ENCODE data around the gene CGNL1.

DNA sequence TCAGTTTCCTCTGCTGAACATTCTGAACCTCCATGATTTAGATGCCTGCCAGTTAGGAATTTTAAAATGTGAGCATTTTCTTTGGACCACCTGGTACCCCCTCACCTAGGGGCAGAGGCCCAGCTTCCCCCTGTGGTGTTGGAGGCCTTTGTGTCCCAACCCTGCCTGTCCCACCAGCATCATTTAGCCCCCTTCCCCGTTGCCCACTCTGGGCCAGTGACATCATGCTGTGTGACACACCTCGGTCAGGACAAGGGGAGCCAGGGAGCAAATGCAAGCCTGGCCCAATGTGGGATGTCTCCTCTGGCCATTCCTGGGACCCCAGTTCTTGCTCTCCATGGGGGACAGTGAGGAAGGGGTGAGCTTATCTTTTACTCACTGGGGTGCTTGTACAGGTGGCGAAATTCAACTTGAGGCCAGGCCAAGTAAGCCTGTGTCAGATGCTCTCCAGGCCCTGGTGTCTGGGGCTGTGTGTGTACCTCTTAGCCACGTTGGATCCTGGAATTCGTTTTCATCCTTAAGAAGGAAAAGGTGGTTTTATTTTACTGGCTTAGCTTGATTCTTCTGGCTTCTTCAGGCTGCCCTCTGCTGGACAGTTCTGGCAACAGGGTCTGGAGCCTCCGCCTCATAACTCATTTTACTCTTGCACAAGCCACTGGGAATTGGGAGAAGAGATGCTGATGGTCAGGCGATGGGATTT, 165.7 kb downstream of the CGNL1 start:
- TF ChIP-seq EZH2 (IDR thresholded peaks at IDR 0.05; ENCODE audit: borderline replicate concordance, low read depth, low read length, severe bottlenecking) = no peak
- TF ChIP-seq, protein P1, sequence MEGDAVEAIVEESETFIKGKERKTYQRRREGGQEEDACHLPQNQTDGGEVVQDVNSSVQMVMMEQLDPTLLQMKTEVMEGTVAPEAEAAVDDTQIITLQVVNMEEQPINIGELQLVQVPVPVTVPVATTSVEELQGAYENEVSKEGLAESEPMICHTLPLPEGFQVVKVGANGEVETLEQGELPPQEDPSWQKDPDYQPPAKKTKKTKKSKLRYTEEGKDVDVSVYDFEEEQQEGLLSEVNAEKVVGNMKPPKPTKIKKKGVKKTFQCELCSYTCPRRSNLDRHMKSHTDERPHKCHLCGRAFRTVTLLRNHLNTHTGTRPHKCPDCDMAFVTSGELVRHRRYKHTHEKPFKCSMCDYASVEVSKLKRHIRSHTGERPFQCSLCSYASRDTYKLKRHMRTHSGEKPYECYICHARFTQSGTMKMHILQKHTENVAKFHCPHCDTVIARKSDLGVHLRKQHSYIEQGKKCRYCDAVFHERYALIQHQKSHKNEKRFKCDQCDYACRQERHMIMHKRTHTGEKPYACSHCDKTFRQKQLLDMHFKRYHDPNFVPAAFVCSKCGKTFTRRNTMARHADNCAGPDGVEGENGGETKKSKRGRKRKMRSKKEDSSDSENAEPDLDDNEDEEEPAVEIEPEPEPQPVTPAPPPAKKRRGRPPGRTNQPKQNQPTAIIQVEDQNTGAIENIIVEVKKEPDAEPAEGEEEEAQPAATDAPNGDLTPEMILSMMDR (IDR thresholded peaks at IDR 0.05; ENCODE audit: borderline replicate concordance, extremely low read depth, low read length, poor library complexity, severe bottlenecking) = peak; percentile 82

Measured in DND-41 (cell line).